GM19238 (cell line): ENCODE results near the gene WWOX.

Source experiments
- DNase-seq: peaks from one replicate; pipeline ENCODE4 v3.0.0; 2011; ENCODE audit warnings: low spot score; ENCODE audit not compliant: insufficient read length

Gene WWOX

GRCh38 chr16:78969721-78970120, 870.3 kb downstream of the WWOX start:
- no peak for DNase-seq

- DNase-seq = no peak
These were observed 871.2 kb downstream of the WWOX start for GRCh38 chr16:78970650-78971049.

- DNase-seq = no peak
These were observed 872.6 kb downstream of the WWOX start for GRCh38 chr16:78972006-78972405.

- DNase-seq = no peak
These were observed 873.5 kb downstream of the WWOX start for GRCh38 chr16:78972986-78973385.

- DNase-seq = no peak
These were observed 876.8 kb downstream of the WWOX start for GRCh38 chr16:78976212-78976611.

- DNase-seq = no peak
These were observed 881.4 kb downstream of the WWOX start for GRCh38 chr16:78980825-78981224.

- DNase-seq = no peak
These were observed 882.8 kb downstream of the WWOX start for GRCh38 chr16:78982096-78982744.

GRCh38 chr16:78984324-78984723, 884.9 kb downstream of the WWOX start:
- DNase-seq = no peak

GRCh38 chr16:78984887-78985464, 885.5 kb downstream of the WWOX start:
- no peak for DNase-seq

- no peak for DNase-seq
These were observed 886.5 kb downstream of the WWOX start for GRCh38 chr16:78985716-78986605.

GRCh38 chr16:78987666-78988065, 888.2 kb downstream of the WWOX start:
- no peak for DNase-seq

- no peak for DNase-seq
These were observed 889.0 kb downstream of the WWOX start for GRCh38 chr16:78988361-78988969.

GRCh38 chr16:78990309-78990701, 890.9 kb downstream of the WWOX start:
- DNase-seq = no peak

- DNase-seq = no peak
These were observed 892.5 kb downstream of the WWOX start for GRCh38 chr16:78992001-78992400.

- no peak for DNase-seq
These were observed 893.9 kb downstream of the WWOX start for GRCh38 chr16:78993346-78993745.

GRCh38 chr16:78994135-78994745, 894.8 kb downstream of the WWOX start:
- DNase-seq = no peak

- no peak for DNase-seq
These were observed 896.0 kb downstream of the WWOX start for GRCh38 chr16:78995441-78995840.

GRCh38 chr16:78996790-78997189, 897.3 kb downstream of the WWOX start:
- no peak for DNase-seq

- no peak for DNase-seq
These were observed 899.4 kb downstream of the WWOX start for GRCh38 chr16:78998879-78999278.

- no peak for DNase-seq
These were observed 901.9 kb downstream of the WWOX start for GRCh38 chr16:79001156-79001967.
